GM19240 (cell line): ENCODE data around the gene SEMA4B.
"Not testable (repeated sequence)": the region's sequence is repeated elsewhere in the genome, so short reads cannot be mapped to it uniquely, and the experiment has no call there.

ENCODE experiments used
- DNase-seq: peaks from one replicate; pipeline ENCODE4 v3.0.0; 2011; ENCODE audit warnings: low spot score; ENCODE audit not compliant: insufficient read length

SEMA4B gene

GRCh38 chr15:90181776-90182175 is 19.4 kb upstream of the SEMA4B start:
- DNase-seq, result no peak

- DNase-seq, result no peak
Measured at GRCh38 chr15:90184119-90184785, 16.9 kb upstream of the SEMA4B start.

- DNase-seq, result peak; percentile 60
Measured at GRCh38 chr15:90184786-90185704, 16.1 kb upstream of the SEMA4B start.

GRCh38 chr15:90187257-90187868 is 13.8 kb upstream of the SEMA4B start:
- DNase-seq, result no peak

GRCh38 chr15:90188065-90188464 is 13.1 kb upstream of the SEMA4B start:
- DNase-seq, result not testable (repeated sequence)

GRCh38 chr15:90188914-90189748 is 12.0 kb upstream of the SEMA4B start:
- DNase-seq, result no peak

GRCh38 chr15:90189781-90190467 is 11.2 kb upstream of the SEMA4B start:
- DNase-seq, result no peak

- DNase-seq, result no peak
Measured at GRCh38 chr15:90190606-90191343, 10.4 kb upstream of the SEMA4B start.

- no peak for DNase-seq
Measured at GRCh38 chr15:90191344-90191687, 9.8 kb upstream of the SEMA4B start.

GRCh38 chr15:90191794-90192509 is 9.2 kb upstream of the SEMA4B start:
- DNase-seq, result no peak

- no peak for DNase-seq
Measured at GRCh38 chr15:90192961-90193786, 8.0 kb upstream of the SEMA4B start.

- DNase-seq, result no peak
Measured at GRCh38 chr15:90194655-90195054, 6.5 kb upstream of the SEMA4B start.

GRCh38 chr15:90200534-90201129 is 498 bp upstream of the SEMA4B start:
- DNase-seq, result no peak

GRCh38 chr15:90201944-90202375 is 830 bp downstream of the SEMA4B start:
- no peak for DNase-seq

- no peak for DNase-seq
Measured at GRCh38 chr15:90202929-90203328, 1.8 kb downstream of the SEMA4B start.

GRCh38 chr15:90203473-90203872 is 2.3 kb downstream of the SEMA4B start:
- DNase-seq, result no peak

- no peak for DNase-seq
Measured at GRCh38 chr15:90203922-90204321, 2.8 kb downstream of the SEMA4B start.
